Fibroblast of upper back skin (primary cell): ENCODE results near the gene SREBF2.

ENCODE experiments used
- DNase-seq: peaks from one replicate; pipeline ENCODE4 v3.0.0-alpha.2; 2013

The SREBF2 gene

DNA sequence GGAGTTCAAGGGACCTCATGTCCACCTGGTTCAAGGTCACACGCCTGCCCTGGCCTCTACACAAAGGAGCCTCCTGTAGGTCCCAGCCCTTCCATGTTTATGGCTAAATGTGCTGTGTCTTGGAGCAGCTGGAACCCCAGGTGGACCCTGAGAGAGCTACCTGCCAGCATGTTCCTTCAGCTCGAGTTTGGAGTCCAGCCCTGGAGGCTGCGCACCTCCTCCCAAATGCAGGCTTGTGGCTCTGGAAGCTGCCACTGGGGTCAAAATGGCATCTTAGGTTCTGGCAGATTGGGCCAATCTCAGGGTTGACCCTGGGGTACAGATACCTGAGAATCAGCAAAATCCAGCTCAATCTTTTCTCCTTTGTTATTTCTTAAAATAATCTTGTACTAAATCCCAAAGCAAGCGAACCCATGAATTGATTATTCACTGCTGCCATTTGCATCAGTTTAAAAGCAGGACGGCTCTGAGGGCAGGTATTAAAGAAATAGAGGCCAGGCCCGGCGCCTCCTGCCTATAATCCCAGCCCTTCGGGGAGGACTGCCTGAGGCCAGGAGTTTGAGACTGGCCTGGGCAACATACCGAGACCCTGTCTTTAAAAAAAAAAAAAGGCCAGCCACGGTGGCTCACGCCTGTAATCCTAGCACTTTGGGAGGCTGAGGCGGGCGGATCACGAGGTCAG lies 90.8 kb downstream of the SREBF2 start:
- no peak for DNase-seq

DNA sequence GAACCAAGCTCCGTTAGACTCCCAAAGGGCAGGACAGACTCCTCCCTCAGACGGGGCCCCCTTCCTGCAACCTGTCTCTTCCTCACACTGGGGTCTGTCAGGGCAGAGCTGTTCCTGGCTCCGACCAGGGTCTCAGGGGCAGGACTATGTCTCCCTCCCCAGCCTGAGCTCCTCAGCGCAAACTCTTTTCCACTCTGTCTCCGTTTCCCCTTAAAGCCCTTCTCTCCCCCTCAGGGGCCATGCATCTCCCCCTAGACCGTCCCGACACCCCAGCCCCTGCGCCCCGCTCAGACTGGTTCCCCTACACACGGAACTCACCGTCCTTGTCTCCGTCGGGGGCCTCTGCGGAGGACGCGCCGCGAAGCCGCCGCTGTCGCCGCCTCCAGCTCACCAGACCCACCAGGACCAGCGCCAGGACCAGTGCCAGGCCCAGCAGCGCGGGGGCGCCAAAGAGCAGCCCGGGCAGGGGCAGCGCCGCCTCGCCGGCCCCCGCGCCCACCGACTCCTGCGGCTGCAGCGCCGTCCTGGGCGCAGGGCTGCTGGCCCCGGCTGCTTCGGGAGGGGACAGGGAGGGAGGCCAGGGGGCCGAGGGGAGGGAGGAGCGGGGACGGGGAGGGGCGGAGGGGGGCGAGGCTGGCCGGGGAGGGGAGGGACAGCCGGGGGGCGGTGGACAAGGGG lies 93.0 kb downstream of the SREBF2 start:
- DNase-seq, result peak; percentile 31

GRCh38 chr22:41927813-41928212 lies 94.9 kb downstream of the SREBF2 start:
- no peak for DNase-seq

DNA sequence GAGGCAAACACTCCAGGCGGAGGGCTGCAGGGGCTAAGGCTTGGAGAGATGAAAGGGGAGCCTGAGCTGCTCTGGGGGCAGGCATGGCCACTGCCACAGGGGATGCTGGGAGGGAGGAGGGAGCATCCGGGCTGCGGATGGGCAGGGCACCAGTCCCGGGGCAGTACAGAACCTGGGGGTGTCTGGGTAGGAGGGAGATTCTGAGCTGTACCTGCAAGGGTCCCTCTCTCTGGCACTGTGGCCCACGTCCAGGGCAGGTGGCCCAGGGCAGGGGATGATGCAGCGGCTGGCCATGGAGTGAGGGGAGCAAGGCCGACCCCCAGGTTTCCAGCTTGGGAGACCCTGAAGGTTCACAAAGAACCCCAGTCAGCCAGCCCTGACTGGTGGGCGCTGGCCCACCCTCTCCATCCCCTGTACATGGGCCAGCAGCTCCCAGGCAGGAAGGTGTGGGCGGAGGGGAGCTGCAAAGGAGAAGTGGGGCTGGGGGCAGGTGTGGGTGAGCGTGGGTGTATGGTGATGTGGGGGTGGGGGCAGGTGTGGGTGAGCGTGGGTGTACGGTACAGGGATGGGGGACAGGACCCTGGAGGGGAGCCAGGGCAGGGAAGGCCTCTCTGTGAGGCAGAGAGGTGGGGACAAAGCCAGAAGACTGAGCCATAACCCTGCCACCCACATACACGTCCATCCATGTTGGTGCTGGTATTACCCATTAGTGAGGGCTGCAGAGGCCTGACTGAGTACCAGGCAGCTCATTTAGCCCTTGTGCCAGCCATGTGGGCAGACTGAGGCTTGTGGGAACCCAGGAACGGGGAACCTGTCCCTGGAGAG lies 95.9 kb downstream of the SREBF2 start:
- DNase-seq, result no peak

DNA sequence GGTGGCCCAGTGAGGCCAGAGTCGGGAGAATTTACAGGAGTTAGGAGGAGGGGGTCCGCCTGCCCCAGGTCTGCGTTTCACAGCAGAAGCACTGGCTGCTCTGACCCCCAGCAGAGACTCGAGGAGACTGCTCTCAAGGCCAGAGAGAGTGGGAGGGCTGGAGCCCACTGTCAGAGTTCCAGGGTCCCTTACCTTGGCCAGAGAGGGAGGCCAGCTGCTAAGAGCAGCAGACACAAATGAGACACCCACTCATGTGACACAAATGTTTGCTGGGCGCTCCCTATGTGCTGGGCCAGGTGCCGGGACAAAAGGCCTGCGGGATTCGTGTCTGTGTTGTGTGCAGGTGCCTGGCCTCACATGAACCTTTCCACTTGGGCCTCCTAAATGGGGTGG lies 96.5 kb downstream of the SREBF2 start:
- no peak for DNase-seq

GRCh38 chr22:41931701-41932269 lies 98.9 kb downstream of the SREBF2 start:
- no peak for DNase-seq

- no peak for DNase-seq
Observed at GRCh38 chr22:41932353-41932752, 99.4 kb downstream of the SREBF2 start.

GRCh38 chr22:41933411-41934177 lies 100.7 kb downstream of the SREBF2 start:
- DNase-seq, result no peak

DNA sequence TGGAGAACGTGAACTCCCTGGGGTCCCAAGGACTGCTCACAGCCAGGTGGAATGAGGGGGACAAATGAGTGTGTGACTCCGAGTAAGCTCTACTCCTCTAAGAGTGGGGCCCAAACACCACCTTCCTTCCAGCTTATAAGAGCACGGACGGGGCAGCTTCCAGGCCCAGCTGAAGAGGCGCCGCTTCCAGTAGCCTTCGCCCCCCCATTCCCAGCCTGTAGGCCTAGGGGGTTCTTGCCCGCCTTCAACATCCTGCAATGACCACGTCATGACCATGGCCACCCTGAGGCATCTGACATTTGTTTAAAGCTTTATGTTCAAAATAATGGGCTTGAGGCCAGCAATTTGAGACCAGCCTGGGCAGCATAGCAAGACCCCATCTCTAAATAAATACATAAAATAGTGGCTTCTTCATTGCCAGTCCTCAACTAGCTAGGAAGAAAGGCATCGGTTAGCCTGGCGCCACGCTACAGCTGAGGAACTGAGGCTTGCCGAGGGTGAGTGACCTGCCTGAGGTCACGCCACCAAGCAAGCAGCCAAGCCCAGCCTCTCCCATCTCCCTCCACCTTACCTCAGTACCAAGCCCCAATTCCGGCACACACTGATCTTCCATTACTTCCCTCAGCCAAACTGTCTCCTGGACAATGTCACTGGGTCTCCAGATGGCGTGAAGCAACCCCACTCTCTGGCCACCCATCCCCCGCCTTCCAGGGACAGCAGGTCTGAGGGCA lies 101.5 kb downstream of the SREBF2 start:
- DNase-seq, result no peak

GRCh38 chr22:41935015-41935351 lies 102.1 kb downstream of the SREBF2 start:
- DNase-seq, result no peak

GRCh38 chr22:41935509-41935908 lies 102.6 kb downstream of the SREBF2 start:
- no peak for DNase-seq

- no peak for DNase-seq
Observed at GRCh38 chr22:41936894-41937169, 103.9 kb downstream of the SREBF2 start.

DNA sequence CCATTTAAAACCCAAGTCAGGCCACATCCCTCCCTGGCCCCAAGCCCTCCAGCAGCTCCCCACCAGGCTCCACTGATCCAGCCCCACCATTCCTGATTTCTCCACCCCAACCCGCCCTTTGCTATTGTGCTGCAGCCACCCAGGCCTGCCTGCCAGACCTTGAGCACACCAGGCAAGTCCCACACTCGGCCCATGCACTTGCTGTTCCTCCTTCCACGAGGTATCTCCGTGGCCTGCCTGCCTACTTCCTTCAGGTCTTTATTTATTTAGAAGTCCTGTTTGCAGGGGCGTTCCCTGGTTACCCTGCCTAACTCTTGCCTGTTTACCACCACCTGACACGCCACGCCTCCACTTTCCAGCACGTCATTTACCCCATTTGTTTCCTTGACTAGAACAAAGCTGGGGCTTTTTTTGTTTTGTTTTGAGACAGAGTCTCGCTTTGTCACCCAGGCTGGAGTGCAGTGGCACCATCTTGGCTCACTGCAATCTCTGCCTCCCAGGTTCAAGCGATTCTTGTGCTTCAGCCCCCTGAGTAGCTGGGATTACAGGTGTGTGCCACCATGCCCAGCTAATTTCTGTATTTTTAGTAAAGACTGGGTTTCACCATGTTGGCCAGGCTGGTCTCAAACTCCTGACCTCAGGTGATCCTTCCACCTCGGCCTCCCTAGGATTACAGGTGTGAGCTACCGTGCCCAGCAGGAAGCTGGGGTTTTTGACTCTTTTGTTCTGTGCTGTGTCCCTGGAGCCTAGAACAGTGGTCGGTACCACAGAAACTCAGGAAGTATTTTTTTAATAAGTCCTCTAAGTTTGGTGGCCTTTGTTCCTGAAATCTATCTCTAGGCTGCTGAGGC lies 107.3 kb downstream of the SREBF2 start:
- no peak for DNase-seq

GRCh38 chr22:41940832-41941765 lies 108.2 kb downstream of the SREBF2 start:
- peak; percentile 80 for DNase-seq

GRCh38 chr22:41943661-41944209 lies 110.8 kb downstream of the SREBF2 start:
- DNase-seq, result no peak

DNA sequence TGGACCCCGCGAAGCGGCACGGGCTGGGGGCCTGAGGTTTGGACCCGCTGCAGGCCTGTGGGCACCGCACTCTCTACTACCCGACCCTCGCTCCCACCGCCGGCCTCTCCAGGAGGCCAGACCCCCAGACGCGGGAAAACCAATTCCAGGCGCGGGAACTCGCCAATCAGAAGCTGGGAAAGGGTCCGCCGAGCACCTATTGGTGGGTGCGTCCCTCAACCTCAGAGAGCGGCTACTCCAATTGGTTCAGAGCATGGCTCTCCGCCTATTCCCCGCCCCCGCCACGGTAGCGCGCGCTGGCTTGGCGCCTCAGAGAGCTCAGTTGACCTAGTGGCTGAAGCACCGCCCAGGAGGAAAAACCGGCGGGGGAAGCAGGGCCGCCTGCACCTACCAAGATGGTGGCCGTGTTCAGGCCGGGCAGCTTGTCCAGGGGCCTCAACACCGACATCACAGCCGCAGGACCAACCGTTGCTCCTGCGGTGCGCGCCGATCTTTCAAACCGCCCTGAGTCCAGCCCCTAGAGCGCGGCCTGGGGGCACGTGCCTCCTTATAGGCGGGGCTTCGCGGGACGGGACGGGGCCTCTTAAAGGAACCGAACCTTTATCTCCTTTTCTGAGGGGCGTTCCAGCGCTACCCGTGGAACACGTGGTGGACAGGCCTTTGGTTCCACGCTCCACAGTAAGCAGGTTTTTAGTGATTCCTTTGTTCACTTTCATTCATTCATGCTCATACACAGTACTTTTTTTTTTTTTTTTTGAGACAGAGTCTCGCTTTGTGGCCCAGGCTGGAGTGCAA lies 113.9 kb downstream of the SREBF2 start, which contains the start of gene CENPM:
TSS of gene CENPM (minus strand) at position 524 of the 795 bp plus-strand sequence. CDS start at position 448, 76 bp downstream.
- peak; percentile 93 for DNase-seq

- DNase-seq, result no peak
Observed at GRCh38 chr22:41947424-41948080, 114.6 kb downstream of the SREBF2 start.

DNA sequence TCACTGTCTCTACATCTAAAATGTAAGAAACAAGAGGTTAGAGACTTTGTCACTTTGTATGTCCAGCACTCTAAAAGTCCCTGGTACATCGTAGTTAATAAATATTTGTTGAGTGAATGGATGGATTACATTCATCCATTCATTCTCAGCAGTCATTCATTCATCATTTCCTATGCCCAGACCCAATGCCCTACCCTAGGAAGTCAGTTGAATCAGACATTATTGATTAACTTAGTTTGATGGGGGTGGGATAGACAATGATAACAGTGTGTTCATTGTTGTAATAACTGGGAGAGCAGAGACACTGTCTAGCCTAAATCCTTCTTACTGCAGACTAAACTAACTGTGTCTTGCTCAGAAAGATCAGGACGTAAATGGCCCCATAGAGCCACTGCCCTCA lies 115.2 kb downstream of the SREBF2 start:
- no peak for DNase-seq
